ENCODE results near the gene RYR2. TPM values are rescaled to one million over a fixed set of nuclear protein-coding genes. Genes with fewer than 3 reads are reported as not detected.
"Not testable (repeated sequence)": the region's sequence is repeated elsewhere in the genome, so short reads cannot be mapped to it uniquely, and the experiment has no call there.

Gene RYR2
- total RNA-seq, 1 donor from 2014 or later, result 0.90 TPM

DNA sequence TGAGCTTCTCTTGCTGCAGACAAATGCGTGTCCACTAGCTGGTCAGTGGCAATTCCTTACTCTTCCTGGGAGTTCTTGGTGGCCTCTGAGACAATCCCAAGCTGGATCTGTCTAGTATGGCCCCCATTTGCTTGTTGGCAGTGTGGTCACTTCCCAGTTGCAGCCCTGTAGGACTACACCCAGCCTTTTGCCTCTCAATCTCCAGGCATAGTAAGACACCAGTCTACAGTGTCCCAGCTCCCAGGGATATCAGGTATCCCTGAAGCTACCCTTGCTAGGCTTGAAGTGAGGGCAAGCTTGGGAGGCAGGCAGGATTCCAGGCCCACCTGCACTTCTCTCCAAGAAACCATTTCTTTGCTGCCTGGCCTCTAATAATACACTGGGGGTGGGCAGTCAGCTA is 316.6 kb downstream of the RYR2 start:
- Histone ChIP-seq H3F3A (ENCODE audit: low read depth) (no peaks in the 10 kb centered on the region), H2AFZ (replicated peaks) (no peak overlapping the region), H3K27ac (no peak overlapping the region), H3K36me3 (no peaks in the 10 kb centered on the region), H3K79me2 (ENCODE audit: low read depth) (no peaks in the 10 kb centered on the region), H3K4me2 (no peak overlapping the region), H4K20me1 (ENCODE audit: low read depth) (no peaks in the 10 kb centered on the region), H3K9me3 (ENCODE audit: low read depth) (no peaks in the 10 kb centered on the region), H3K9ac (no peak overlapping the region), H3K4me1 (no peaks in the 10 kb centered on the region), H3K4me3 (no peak overlapping the region), H3K27me3 (no peaks in the 10 kb centered on the region)
- Mint-ChIP-seq H3K4me1 (no peaks in the 10 kb centered on the region), H3K36me3 (no peaks in the 10 kb centered on the region), H3K9me3 (no peaks in the 10 kb centered on the region), H3K4me3 (no peak overlapping the region), H3K27me3 (ENCODE audit: insufficient read depth, low read depth) (no peaks in the 10 kb centered on the region), H3K27ac (no peak overlapping the region)
- no peak for TF ChIP-seq EZH2phosphoT487 (IDR thresholded peaks at IDR 0.05)
- TF ChIP-seq CTCF (IDR thresholded peaks at IDR 0.05), result no peak
- TF ChIP-seq EZH2 (IDR thresholded peaks at IDR 0.05), result no peak
- no peak for DNase-seq (ENCODE audit: low spot score)

- Histone ChIP-seq H3F3A (ENCODE audit: low read depth) (no peaks in the 10 kb centered on the region), H3K27ac (no peak overlapping the region), H3K27me3 (no peaks in the 10 kb centered on the region), H3K4me1 (no peaks in the 10 kb centered on the region), H3K36me3 (no peaks in the 10 kb centered on the region), H3K79me2 (ENCODE audit: low read depth) (no peaks in the 10 kb centered on the region), H3K4me2 (no peak overlapping the region), H2AFZ (replicated peaks) (no peak overlapping the region), H3K9ac (no peak overlapping the region), H4K20me1 (ENCODE audit: low read depth) (no peaks in the 10 kb centered on the region), H3K9me3 (ENCODE audit: low read depth) (no peaks in the 10 kb centered on the region), H3K4me3 (no peak overlapping the region)
- Mint-ChIP-seq H3K9me3 (no peaks in the 10 kb centered on the region), H3K4me3 (no peak overlapping the region), H3K27me3 (ENCODE audit: insufficient read depth, low read depth) (peaks cover 5% of the 10 kb centered on the region), H3K27ac (no peak overlapping the region), H3K4me1 (no peaks in the 10 kb centered on the region), H3K36me3 (no peaks in the 10 kb centered on the region)
- TF ChIP-seq EZH2 (IDR thresholded peaks at IDR 0.05) (no peak), EZH2phosphoT487 (IDR thresholded peaks at IDR 0.05) (no peak), CTCF (IDR thresholded peaks at IDR 0.05) (no peak)
- no peak for DNase-seq (ENCODE audit: low spot score)
These were observed 325.8 kb downstream of the RYR2 start for GRCh38 chr1:237367758-237368157.

DNA sequence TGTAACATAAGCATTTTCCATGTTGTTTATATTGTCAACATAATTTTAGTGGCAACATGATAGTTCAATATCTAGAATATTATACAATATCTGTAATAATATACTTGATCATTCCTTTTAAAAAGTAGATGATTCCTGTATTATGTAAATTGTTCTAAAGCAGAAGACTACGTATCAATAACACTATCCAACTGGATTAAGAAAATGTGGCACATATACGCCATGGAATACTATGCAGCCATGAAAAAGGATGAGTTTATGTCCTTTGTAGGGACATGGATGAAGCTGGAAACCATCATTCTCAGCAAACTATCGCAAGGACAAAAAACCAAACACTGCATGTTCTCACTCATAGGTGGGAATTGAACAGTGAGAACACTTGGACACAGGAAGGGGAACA is 329.5 kb downstream of the RYR2 start:
- not testable (repeated sequence) for H3K9me3 Mint-ChIP-seq; H3K27me3 Mint-ChIP-seq (ENCODE audit: insufficient read depth, low read depth); H3K36me3 Mint-ChIP-seq; H3K4me2 ChIP-seq; H2AFZ ChIP-seq (replicated peaks); H3K4me1 ChIP-seq; H3K4me3 ChIP-seq; H3K9me3 ChIP-seq (ENCODE audit: low read depth); H3K9ac ChIP-seq; H4K20me1 ChIP-seq (ENCODE audit: low read depth); H3K27ac ChIP-seq; H3K4me3 Mint-ChIP-seq; H3F3A ChIP-seq (ENCODE audit: low read depth); H3K27ac Mint-ChIP-seq; H3K4me1 Mint-ChIP-seq; H3K79me2 ChIP-seq (ENCODE audit: low read depth); H3K27me3 ChIP-seq; H3K36me3 ChIP-seq; DNase-seq (ENCODE audit: low spot score)

- no peaks in the 10 kb centered on the region for H3K36me3 ChIP-seq
- no peak overlapping the region for H2AFZ ChIP-seq (replicated peaks)
- no peak for TF ChIP-seq EZH2phosphoT487 (IDR thresholded peaks at IDR 0.05)
- no peak for TF ChIP-seq EZH2 (IDR thresholded peaks at IDR 0.05)
- no peak for TF ChIP-seq CTCF (IDR thresholded peaks at IDR 0.05)
- no peak for DNase-seq (ENCODE audit: low spot score)
- Mint-ChIP-seq H3K4me1 (no peaks in the 10 kb centered on the region), H3K27ac (no peak overlapping the region), H3K9me3 (peaks cover 2% of the 10 kb centered on the region), H3K36me3 (no peaks in the 10 kb centered on the region), H3K27me3 (ENCODE audit: insufficient read depth, low read depth) (no peaks in the 10 kb centered on the region), H3K4me3 (no peak overlapping the region)
- no peaks in the 10 kb centered on the region for H3K9me3 ChIP-seq (ENCODE audit: low read depth)
- no peak overlapping the region for H3K4me2 ChIP-seq
- no peak overlapping the region for H3K27ac ChIP-seq
- H3F3A ChIP-seq (ENCODE audit: low read depth), result no peaks in the 10 kb centered on the region
- no peak overlapping the region for H3K9ac ChIP-seq
- H3K27me3 ChIP-seq, result no peaks in the 10 kb centered on the region
- H3K4me3 ChIP-seq, result no peak overlapping the region
- H4K20me1 ChIP-seq (ENCODE audit: low read depth), result no peaks in the 10 kb centered on the region
- no peaks in the 10 kb centered on the region for H3K79me2 ChIP-seq (ENCODE audit: low read depth)
- H3K4me1 ChIP-seq, result no peaks in the 10 kb centered on the region
These were observed 341.8 kb downstream of the RYR2 start for GRCh38 chr1:237383791-237384190.
